H1 (cell line): ENCODE data around the gene XIRP1. TPM values are rescaled to one million over a fixed set of nuclear protein-coding genes. Genes with fewer than 3 reads are reported as not detected.

Experiments used
- CBX8 ChIP-seq: fragments of 300-800, 300-1000 bp; sonication (generic); IDR thresholded peaks from 2 replicates; pipeline ENCODE4 v1.7.1; 2016; ENCODE audit warnings: low read depth, low read length, borderline replicate concordance
- JUND ChIP-seq: IDR thresholded peaks from 2 replicates; pipeline ENCODE4 v1.6.1; 2011; ENCODE audit warnings: mild to moderate bottlenecking, improper control_type of control experiment, low read length
- polyA plus RNA-seq, 7 experiments: library from polyadenylated mRNA; depleted of rRNA in 3 of 7; stranded (reverse) in 5 of 7; unstranded in 2 of 7; fragments of >200 nt in 5 of 7; fragments of 200-250 nt in 2 of 7; gene quantifications; 1 replicate in 5 of 7; 2 replicates in 1 of 7; 4 replicates in 1 of 7; pipeline versions ENCODE4 v1.2.1 to v1.2.3, GENCODE V29; 2011 to 2013; ENCODE audit warnings: missing spikeins in 2 of 7, mixed read lengths in 2 of 7
- total RNA-seq: library from RNA; stranded (reverse); fragmentation: NEBNext Ultra II Directional; extraction: Animal tissue kit (Norgen Biotek cat#: 25700); gene quantifications from 2 replicates; pipeline ENCODE4 v1.2.1, GENCODE V29; 2021

Gene XIRP1
- total and polyA plus RNA-seq, 2 of the 8 experiments (the other 6 are each of a cell fraction or from before 2014, with no cell fraction given), result not detected

DNA sequence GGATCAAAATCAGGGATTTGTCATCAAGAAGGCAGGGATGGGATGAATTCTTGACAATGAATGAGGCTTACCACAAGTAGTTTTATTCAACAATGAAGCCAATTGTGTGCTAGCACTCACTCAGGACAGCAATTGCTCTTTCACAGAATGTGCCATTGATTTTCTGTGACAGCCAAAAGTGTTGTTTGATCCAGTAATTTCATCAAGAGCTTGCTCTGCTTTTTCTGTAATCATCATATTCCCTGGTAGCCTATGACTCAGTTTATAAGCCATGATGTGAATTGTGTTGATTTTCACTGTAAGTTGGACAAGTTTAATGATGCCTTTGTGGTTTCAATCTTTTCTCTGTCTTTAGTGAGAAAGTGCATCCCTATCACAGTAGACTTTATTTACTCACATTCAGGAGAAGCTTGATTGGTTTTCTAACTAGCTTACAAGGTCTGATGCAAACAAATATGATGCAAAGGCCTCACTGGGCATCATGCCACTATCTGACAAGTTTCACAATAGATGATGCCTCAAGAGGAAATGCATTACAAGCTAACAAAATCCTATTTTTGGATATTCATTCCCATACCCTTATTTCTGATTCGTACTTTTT is 25.4 kb downstream of the XIRP1 start (continued):
- TF ChIP-seq CBX8 (no peak), JUND (no peak)
